ENCODE measurements around the gene PDE11A.

DNA sequence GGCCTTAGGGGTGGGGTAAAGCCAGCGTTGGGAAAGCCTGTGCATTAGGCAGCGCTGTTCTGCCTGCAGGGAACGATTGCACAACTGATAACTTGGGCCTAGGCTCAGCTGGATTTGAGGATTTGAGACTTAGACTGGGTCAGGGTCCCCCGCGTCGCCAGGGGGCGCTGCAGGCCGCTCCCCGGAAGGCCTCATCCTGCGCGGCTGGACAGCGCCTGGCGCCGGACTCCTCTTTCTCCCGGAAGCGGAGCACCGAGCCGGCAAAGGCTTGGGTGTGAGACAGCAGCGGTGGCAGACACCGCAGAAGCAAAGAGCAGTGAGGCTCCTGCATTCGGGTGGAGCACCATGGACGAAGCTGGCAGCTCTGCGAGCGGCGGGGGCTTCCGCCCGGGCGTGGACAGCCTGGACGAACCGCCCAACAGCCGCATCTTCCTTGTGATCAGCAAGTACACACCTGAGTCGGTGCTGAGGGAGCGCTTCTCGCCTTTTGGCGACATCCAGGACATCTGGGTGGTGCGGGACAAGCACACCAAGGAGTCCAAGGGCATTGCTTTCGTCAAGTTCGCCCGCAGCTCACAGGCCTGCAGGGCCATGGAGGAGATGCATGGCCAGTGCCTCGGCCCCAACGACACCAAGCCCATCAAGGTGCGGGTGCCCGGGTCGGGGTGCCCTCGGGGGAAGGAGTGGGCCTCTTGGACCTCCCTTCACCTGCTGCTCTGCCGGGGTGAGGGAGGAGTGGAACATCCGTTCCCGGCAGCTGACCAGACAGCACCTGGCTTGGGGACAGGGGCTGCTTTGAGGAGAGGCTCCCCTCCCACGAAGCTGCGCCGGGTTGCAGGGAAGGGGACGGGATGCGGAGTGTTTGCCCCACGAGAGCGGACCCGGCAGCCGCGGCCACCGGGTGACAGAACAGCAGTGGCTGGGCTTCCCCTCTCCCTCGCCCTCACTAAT lies 39.9 kb upstream of the PDE11A start, which contains the start of gene RBM45:
- TF ChIP-seq, protein P1, sequence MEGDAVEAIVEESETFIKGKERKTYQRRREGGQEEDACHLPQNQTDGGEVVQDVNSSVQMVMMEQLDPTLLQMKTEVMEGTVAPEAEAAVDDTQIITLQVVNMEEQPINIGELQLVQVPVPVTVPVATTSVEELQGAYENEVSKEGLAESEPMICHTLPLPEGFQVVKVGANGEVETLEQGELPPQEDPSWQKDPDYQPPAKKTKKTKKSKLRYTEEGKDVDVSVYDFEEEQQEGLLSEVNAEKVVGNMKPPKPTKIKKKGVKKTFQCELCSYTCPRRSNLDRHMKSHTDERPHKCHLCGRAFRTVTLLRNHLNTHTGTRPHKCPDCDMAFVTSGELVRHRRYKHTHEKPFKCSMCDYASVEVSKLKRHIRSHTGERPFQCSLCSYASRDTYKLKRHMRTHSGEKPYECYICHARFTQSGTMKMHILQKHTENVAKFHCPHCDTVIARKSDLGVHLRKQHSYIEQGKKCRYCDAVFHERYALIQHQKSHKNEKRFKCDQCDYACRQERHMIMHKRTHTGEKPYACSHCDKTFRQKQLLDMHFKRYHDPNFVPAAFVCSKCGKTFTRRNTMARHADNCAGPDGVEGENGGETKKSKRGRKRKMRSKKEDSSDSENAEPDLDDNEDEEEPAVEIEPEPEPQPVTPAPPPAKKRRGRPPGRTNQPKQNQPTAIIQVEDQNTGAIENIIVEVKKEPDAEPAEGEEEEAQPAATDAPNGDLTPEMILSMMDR (IDR thresholded peaks at IDR 0.05), result peak; percentile 94 to 95 (median 95)
- no peak for TF ChIP-seq POLR2A (IDR thresholded peaks at IDR 0.05)
